Measurements from ENCODE around the gene LEUTX.

The LEUTX gene

DNA sequence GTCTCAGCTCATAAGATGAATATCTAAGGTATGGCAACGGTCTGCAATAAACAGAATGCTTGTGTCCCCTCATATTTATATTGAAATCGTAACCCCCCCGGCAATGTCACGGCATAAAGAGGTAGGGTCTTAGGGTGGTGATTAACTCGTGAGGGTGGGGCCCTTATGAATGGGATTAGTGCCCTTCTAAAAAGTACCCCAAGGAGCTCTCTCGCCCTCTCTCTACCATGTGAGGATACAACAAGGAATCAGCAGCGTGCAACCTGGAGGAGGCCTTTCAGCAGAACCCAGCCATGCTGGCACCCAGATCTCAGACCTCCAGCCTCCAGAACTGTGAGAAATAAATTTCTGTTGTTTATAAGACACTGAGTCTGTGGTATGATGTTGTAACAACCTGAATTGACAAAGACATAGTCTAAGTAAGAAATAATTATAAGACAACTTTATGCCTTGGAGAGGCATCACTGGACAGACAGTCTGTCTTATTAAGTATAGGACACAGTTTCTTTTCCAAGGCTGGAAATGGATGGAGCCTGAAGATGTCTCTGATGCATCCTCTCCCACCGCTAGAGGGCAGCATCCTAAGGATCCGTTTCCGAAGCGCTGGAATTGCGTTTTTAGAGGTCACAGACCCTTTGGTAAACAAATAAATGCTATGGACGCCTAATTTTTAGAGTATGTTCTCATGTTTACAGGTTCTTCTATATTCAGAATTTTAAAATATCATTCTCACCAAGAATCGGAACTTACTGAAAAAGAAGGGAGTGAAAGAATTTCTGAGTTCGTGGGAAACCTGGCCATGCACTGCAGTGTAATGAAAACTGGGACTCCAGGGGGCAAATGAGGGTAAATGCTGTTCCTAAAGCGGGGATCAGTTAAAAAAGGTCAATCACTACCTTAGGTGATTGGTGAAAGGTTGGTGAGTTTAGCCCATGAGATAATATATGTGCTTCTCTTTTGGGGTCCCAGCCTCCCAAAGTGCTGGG is 13.3 kb upstream of the LEUTX start:
- Mint-ChIP-seq H3K9me3 (no peaks in the 10 kb centered on the region), H3K4me3 (no peak overlapping the region), H3K27ac (no peak overlapping the region), H3K36me3 (ENCODE audit: low read depth) (no peaks in the 10 kb centered on the region), H3K4me1 (no peaks in the 10 kb centered on the region), H3K27me3 (ENCODE audit: low read depth) (peaks cover 3% of the 10 kb centered on the region)
- TF ChIP-seq, protein P1, sequence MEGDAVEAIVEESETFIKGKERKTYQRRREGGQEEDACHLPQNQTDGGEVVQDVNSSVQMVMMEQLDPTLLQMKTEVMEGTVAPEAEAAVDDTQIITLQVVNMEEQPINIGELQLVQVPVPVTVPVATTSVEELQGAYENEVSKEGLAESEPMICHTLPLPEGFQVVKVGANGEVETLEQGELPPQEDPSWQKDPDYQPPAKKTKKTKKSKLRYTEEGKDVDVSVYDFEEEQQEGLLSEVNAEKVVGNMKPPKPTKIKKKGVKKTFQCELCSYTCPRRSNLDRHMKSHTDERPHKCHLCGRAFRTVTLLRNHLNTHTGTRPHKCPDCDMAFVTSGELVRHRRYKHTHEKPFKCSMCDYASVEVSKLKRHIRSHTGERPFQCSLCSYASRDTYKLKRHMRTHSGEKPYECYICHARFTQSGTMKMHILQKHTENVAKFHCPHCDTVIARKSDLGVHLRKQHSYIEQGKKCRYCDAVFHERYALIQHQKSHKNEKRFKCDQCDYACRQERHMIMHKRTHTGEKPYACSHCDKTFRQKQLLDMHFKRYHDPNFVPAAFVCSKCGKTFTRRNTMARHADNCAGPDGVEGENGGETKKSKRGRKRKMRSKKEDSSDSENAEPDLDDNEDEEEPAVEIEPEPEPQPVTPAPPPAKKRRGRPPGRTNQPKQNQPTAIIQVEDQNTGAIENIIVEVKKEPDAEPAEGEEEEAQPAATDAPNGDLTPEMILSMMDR (IDR thresholded peaks at IDR 0.05; ENCODE audit: unreplicated experiment in 3 of 3): peak; percentile 64 to 74 (median 73)

- Mint-ChIP-seq H3K27ac (peak overlapping the region in 1 of 3 experiments; percentile 24), H3K27me3 (ENCODE audit: low read depth) (peaks cover 3% of the 10 kb centered on the region), H3K4me1 (no peaks in the 10 kb centered on the region), H3K9me3 (no peaks in the 10 kb centered on the region), H3K4me3 (no peak overlapping the region), H3K36me3 (ENCODE audit: low read depth) (no peaks in the 10 kb centered on the region)
- TF ChIP-seq, protein P1 (IDR thresholded peaks at IDR 0.05; ENCODE audit: unreplicated experiment in 3 of 3): no peak
These were observed 10.3 kb upstream of the LEUTX start for GRCh38 chr19:39768334-39768733.

DNA sequence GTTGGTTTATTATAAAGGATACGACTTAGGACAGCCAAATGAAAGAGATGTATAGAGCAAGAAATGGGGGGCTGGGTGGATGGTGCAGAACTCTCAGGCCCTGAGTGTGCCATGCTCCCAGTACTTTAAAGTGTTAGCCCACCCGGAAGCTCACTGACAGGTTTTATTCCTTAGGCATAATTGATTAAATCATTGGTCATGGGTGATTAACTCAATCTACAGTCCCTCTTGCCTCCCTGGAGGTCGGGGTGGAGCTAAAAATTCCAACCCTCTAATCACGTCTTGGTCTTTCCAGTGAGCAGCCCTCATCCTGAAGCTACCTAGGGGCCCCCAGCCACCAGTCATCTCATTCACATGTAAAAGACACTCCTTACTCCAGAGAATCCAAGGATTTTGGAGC is 9.9 kb upstream of the LEUTX start:
- Mint-ChIP-seq H3K36me3 (ENCODE audit: low read depth) (no peaks in the 10 kb centered on the region), H3K9me3 (no peaks in the 10 kb centered on the region), H3K4me3 (no peak overlapping the region), H3K27ac (peak overlapping the region in 1 of 3 experiments; percentile 24), H3K4me1 (no peaks in the 10 kb centered on the region), H3K27me3 (ENCODE audit: low read depth) (peaks cover 3% of the 10 kb centered on the region)
- TF ChIP-seq, protein P1 (IDR thresholded peaks at IDR 0.05; ENCODE audit: unreplicated experiment in 3 of 3): no peak

DNA sequence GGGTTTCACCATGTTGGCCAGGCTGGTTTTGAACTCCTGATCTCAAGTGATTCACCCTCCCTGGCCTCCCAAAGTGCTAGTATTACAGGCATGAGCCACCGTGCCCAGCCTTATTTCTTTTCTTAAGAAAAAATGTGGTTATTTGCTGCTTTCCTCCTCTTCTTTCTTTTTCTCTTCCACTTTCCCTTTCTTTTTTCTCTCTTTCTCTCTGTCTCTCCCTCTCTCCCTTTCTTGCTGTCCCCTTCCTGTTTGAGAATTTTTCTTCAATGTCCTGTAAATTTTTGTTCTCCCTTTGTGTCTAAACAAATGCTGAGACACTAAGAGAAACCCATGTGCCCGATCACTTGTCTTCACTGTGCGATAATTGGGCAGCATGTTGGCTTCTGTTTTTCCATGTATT is 2.2 kb downstream of the LEUTX start:
- H3K27ac Mint-ChIP-seq: no peak overlapping the region
- TF ChIP-seq, protein P1 (IDR thresholded peaks at IDR 0.05; ENCODE audit: unreplicated experiment in 3 of 3): no peak
- no peaks in the 10 kb centered on the region for H3K9me3 Mint-ChIP-seq
- no peaks in the 10 kb centered on the region for H3K4me1 Mint-ChIP-seq
- H3K36me3 Mint-ChIP-seq (ENCODE audit: low read depth): no peaks in the 10 kb centered on the region
- no peak overlapping the region for H3K4me3 Mint-ChIP-seq
- H3K27me3 Mint-ChIP-seq (ENCODE audit: low read depth): peaks cover 25% of the 10 kb centered on the region

- Mint-ChIP-seq H3K4me3 (no peak overlapping the region), H3K4me1 (no peaks in the 10 kb centered on the region), H3K27ac (no peak overlapping the region), H3K9me3 (peaks cover 11% of the 10 kb centered on the region), H3K36me3 (ENCODE audit: low read depth) (no peaks in the 10 kb centered on the region), H3K27me3 (ENCODE audit: low read depth) (peaks cover 16% of the 10 kb centered on the region)
- TF ChIP-seq, protein P1 (IDR thresholded peaks at IDR 0.05; ENCODE audit: unreplicated experiment in 3 of 3): no peak
These were observed 9.6 kb downstream of the LEUTX start for GRCh38 chr19:39788244-39788643.
